CD4-positive, alpha-beta T cell treated with Interferon alpha-2 for 1 hour (primary cell): ENCODE measurements around the gene PTGER4.
A peak's percentile ranks its signal among the peaks of the same experiment; 100 is the strongest.
"Not testable (repeated sequence)": the region's sequence is repeated elsewhere in the genome, so short reads cannot be mapped to it uniquely, and the experiment has no call there.

Experiments
- DNase-seq, 2 donors: peaks; one replicate each; pipeline ENCODE4 v3.0.0-alpha.2; 2020 to 2022

The PTGER4 gene

GRCh38 chr5:40694433-40694832 is 14.7 kb downstream of the PTGER4 start:
- no peak for DNase-seq

GRCh38 chr5:40700116-40700782 is 20.5 kb downstream of the PTGER4 start:
- DNase-seq = no peak

GRCh38 chr5:40702027-40702426 is 22.3 kb downstream of the PTGER4 start:
- not testable (repeated sequence) for DNase-seq

GRCh38 chr5:40705484-40705883 is 25.8 kb downstream of the PTGER4 start:
- DNase-seq = not testable (repeated sequence)

GRCh38 chr5:40710575-40710974 is 30.9 kb downstream of the PTGER4 start:
- not testable (repeated sequence) for DNase-seq

- DNase-seq = no peak
Measured at GRCh38 chr5:40714001-40714400, 34.3 kb downstream of the PTGER4 start.

GRCh38 chr5:40716000-40716399 is 36.3 kb downstream of the PTGER4 start:
- peak in 1 of 2 donors; percentile 27 for DNase-seq

- DNase-seq = no peak
Measured at GRCh38 chr5:40716590-40716989, 36.9 kb downstream of the PTGER4 start.

- no peak for DNase-seq
Measured at GRCh38 chr5:40717281-40717680, 37.6 kb downstream of the PTGER4 start.

GRCh38 chr5:40720069-40720468 is 40.4 kb downstream of the PTGER4 start:
- no peak for DNase-seq

GRCh38 chr5:40722497-40722911 is 42.8 kb downstream of the PTGER4 start:
- not testable (repeated sequence) for DNase-seq

GRCh38 chr5:40733434-40733833 is 53.7 kb downstream of the PTGER4 start:
- no peak for DNase-seq

GRCh38 chr5:40733879-40734563 is 54.3 kb downstream of the PTGER4 start:
- DNase-seq = no peak

GRCh38 chr5:40734986-40735385 is 55.3 kb downstream of the PTGER4 start:
- DNase-seq = no peak

GRCh38 chr5:40735609-40736008 is 55.9 kb downstream of the PTGER4 start:
- no peak for DNase-seq

- peak in 1 of 2 donors; percentile 75 for DNase-seq
Measured at GRCh38 chr5:40736103-40736875, 56.6 kb downstream of the PTGER4 start.

GRCh38 chr5:40738502-40738901 is 58.8 kb downstream of the PTGER4 start:
- DNase-seq = no peak
